ENCODE data around the gene AHNAK2.
A peak's percentile ranks its signal among the peaks of the same experiment; 100 is the strongest.

The AHNAK2 gene

DNA sequence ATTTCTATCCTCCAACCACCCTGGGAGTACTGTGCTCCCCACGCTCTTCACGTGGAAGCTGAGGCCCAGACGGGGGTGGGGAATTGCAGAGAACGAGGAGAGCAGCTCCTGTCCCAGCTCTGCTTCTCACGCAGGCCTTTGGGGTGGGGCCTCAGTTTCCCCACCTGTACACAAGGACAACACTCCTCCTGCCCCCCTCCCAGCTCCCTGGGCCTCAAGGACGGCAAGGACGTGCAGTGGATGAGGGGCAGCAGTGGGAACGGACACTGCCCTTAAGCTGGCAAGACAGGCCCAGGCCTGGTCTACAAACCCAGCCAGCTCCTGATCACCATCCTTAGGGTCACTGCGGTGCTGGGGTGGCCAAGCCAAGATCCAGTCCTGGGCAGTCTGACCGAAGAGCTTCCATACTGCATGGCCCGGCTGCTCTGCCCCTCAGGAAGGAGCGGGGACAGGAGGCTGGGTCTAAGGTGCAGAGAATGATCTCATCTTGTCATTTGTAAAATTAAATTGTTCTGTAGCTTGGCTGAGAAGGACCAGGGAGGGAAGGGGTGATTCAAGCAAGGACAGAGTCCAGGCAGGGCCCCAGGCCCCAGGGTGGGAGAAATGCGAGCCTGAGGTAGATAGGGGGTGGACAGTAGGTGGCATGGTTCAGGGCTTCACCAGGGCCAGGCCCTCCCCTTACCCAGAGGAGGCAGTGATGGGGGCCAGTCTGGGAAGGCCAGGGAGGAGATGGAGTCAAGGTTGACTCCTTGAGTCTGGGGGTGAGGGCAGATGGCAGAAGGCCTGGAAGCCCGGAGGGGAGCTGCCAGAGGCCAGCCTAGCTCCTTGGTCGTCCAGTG is 6.1 kb upstream of the AHNAK2 start:
- no peak for DNase-seq

DNA sequence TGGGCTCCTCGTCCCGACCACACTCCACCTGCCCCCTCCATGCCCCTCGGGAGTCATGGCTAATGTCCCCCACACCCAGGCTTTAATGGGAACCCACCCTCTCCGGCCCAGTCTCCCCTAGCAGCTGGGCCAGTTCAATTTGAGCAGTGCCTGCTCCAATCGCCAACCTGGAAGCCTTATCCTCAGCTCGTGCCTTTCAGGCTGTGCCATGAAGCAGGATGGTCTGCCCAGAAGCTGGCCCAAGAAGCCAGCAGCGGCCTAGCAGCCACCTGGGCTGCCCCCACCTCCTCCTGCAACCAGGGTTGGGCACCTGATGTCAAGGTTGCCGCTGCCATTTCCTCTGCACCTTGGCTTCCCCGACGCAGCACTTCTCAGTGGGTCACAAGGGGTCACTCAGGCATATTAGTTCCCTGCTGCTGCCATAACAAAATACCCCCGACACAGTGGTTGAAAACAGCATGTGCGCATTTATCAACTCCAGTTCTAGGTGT is 5.1 kb upstream of the AHNAK2 start:
- DNase-seq = no peak

DNA sequence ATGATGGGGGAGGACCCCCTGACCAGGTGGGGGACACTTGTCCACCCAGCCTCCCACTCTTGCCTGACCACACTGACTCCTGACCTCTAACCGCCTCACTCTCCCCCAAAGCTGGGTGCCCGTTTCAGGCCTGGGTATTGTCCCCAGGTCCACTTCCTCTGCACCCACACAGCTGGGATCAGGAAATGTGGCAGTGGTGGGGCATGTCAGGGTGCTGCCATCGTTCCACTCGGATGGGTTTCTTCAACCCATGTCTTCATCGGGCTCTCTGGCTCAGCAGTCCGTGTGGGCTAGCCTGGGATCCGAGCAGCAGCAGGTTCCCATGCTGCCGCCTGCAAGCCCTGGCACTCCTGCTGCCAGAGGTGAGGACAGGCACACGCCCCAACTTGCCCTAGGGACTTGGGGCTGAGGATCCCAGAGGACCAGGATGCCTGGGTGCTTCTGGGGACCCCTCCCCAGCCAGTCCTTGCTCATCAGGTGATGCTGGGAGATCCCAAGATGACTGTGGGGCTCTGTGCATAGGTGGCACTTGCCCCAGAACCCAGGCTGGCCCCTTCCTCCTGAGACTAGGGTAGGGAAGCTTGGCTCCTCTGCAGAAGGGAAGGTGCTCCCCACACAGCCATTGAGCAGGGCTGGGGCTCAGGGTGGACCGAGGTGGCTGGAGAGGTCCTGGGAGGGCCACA is 4.5 kb upstream of the AHNAK2 start:
- no peak for DNase-seq

DNA sequence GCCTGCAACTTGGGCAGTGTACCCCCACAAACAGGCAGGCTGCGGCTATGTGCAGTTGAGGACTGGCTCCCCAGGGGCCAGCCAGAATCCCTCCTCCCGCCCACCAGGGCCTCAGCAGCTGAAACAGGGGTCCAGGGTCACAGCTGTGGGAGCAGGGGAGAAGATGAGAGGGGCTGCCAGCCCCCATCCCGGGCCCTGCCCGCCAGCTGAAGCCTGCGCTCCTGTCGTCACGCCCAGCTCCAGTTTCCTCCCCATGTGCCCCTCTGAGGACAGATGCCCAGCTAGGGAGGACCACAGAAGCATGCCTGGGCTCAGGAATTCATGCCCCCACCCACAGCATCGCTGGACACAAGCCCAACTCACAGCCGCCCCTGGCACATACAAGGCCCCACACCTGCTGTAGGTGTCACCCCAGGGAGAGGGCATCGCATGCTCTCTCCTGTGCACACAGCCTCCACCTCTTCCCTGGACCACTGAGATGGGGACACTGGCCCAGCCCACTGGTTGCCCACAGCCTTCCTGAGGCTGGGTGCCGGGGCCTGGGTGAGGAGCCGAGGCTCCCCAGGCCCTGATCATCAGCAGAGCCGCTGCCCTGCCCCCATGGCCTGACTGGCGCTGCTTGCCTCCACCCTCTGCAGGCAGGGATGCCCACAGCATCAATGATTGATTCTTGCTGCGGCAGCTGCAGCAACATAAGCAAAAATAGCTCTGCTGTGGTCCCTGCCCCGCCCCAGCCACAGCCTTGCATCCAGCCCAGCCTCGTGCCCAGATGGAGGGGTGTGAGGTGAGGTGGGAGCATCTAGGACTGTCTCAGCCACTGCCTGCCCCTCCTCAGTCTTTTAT is 3.7 kb upstream of the AHNAK2 start:
- DNase-seq = no peak

DNA sequence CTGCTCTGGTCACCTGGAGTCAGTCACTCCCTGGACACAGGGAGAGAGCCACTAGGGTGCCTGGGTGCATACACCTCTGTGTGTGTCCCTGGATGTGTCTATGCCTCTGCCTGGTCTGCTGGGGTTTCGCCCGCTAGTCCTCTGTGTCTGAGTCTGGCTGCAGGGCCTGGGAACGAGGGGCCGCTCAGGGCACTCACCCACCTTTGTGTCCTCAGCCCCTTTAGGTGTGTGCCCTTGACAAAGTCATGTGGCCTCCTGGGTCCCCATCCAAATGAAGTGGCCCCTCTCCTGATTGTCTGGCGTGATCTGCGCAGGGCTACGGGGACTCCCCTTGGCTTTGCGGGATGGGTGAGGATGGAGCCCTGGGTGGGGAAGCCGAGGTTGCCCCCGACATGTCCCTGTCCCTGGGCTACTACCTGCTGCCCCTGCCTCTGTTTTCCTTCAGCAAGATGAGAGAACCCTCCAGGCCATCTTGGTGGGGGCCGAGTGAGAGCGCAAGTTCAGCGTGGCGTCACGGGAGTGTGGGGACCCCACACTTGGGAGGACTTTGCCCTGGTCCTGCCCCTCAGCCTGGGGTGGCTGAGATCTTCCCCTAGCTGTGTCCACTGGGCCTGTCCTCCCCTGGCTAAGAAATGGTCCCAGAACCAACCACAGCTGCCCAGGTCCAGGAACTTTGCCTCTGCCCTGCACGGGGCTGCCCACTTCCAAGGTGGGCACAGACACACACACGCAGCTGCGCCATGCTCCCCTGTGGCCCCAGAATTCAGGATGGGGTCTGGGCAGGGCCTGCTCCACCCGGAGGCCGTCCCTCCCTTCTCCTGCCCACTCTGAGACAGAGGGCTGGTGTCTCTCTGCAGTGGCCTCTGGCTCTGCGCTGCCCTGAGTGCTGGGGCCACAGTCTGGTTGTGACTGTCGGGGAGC is 2.7 kb upstream of the AHNAK2 start:
- DNase-seq = no peak

DNA sequence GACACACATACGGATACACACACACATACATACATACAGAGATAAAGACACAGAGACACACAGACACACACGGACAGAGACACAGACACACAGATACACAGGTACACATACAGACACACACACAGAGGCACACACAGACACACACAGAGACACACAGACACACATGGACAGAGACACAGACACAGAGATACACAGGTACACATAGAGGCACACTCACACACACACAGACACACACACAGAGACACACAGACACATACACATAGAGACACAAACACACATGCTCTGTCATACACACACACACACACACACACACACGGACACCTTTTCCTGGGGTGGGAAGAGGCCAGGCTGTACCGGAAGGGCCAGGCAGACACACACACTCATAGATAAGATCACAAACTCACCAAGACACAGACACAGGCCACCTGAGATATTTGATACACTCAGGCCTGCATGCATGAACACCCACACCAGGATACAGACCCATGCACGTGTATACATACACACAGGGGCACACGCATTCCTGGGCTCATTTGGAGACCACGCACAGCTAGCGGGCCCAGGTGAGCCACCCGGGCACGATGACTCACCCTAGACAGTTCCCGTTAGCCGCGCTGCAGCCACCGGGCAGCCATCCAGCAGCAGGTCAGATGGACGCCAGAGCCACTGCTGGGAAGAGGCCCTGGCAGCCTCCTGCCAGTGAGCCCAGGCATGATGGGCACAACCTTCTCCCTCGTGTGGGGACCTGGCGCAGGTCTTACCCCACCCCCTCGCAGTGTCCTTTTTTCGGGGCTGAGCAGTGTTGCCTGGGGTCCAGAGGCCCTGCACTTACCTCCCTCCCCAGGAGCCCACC is 1.8 kb upstream of the AHNAK2 start:
- DNase-seq = no peak

DNA sequence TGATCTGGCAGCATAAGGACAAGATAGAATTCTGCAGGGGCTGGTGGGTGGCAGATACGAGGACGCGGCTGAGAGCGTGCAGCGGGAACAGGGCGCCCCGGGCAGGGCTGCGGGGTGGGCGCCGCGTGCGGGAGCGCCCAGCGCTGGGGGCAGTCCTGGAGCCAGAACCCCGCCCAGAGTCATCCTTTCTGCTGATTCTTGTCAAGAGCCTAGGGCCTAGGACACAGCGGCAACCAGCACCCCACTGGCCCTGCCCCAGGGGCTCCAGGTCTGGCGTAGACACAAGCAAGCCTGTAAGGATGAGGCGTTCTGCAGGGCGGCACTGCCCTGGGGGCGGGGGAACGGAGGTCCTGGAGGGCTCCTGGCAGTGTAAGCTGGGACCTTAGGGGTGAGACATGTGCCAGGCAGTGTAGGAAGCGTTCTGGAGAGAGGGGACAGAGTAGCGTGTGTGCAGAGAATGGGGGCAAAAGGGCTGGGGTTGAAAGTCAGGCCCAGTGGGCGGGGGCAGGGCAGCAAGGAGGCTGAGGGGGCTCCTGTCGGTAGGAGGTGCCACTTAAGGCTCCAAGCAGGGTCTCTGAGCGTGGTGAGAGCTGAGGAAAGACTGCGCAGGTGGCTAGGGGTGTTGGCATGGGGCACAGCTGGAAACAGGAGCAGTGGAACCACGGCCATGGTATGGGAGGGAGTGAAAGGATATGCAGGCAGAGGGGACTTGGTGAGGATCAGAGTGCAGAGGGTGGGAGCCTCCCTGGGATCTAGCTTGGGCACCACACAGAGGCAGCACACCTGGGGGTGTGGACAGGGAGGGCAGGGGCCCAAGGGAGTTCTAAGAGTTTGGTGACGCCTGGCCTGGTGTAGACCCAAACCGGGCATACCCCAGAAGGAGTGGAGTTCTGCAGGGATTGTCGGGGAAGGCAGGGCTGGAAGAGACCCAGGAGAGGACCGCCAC is 845 bp upstream of the AHNAK2 start:
- DNase-seq = no peak

DNA sequence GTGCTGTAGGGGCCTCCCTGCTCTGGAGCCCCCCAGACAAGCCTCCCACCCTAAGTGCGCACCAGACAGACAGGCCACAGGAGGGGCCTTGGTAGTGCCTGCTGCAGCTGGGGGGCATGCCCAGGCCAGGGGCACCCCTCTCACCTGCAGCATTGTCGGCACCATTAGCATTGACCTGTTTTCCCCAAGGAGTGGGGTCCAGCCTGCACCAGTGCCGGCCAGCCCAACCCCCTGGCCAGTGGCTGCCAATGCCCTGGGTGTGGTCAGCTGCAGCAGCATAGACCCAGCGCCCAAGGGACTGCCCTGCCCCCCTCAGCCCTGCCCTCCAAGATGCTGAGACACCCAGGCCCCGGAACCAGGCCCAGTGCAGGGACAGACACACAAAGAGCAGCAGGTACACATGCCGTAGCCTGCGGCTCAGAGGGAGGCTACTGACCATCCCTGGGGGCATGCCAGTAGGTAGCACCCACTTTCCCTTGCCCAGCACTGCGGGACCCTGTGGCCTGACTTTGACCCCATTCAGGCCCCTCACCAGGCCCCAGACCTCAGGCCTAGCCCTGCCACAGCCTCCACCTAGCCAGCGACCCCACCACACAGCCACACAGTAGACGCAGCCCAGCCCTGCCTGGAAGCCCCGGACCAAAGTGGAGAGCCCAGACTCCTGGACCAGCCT is 1.0 kb downstream of the AHNAK2 start:
- DNase-seq = no peak

DNA sequence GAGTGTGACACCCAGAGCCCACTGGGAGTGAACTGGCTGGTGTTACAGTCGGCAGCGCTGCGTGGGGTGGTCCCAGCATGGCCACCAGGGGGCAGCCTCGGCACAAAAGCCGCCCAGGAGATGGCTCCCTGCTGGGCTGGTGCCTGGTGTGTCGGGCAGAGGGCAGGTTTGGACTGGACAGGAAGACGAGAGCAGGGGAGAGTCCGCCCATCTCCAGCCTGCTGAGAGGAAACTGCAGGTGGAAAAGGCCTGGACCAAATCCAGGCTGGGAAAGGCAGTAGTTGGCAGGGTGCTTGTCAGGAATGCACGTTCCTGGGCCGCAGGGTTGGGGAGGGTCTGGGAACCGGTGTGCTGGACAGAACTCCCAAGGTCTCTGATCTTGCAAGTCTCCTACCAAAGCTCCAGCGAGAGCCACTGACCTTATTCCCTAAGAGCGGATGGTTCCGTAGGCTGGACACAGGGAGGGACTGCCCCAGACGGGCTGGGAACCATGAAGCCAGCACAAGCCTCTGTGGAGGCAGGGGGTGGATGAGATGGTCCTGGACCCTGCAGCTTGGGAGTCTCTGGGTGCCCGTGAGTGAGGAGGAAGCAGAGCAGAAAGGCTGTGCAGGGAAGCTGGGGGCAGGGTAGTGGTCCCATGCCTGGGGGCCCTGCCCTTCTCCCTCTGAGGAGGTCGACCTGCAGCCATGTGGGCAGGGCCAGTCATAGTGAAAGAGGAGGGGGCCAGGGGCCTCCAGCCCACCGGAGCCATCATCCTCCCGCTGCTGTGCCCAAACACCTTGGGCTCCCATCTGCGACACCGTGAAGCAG is 1.8 kb downstream of the AHNAK2 start:
- peak; percentile 91 to 92 for DNase-seq

DNA sequence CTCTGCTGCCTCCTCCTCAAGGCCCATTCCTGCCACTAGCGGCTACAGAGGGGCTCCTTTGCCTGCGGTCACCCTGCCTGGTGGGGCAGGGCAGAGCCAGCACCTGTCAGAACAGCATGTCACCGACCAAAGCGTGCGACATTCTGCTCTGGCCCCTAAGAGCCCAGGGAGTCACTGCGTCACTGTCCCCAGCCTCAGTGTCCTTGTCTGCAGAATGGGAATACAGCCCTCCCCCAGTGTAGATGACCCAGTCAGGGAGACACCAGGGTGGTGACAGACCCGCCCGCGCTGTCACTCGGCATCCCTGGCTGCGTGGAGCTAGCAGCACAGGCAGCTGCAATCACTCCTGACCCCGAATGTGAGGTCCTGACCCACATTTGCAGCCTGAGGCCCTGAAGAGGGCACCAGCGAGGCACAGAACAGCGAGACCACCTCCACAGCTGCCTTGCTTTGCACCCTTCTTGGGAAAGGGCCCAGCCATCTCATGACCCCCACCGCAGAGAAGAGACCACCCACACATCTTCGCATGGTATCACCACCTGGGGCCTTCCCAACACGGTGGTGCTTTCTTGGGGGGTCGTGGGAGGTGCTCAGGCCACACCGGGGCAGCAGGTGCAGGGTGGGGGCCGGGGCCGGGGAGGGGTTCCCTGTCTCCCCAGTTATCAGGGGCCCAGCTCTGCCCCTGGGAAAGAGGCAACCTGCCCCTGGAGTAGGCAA is 2.5 kb downstream of the AHNAK2 start:
- peak in 1 of 2 experiments; percentile 31 for DNase-seq

DNA sequence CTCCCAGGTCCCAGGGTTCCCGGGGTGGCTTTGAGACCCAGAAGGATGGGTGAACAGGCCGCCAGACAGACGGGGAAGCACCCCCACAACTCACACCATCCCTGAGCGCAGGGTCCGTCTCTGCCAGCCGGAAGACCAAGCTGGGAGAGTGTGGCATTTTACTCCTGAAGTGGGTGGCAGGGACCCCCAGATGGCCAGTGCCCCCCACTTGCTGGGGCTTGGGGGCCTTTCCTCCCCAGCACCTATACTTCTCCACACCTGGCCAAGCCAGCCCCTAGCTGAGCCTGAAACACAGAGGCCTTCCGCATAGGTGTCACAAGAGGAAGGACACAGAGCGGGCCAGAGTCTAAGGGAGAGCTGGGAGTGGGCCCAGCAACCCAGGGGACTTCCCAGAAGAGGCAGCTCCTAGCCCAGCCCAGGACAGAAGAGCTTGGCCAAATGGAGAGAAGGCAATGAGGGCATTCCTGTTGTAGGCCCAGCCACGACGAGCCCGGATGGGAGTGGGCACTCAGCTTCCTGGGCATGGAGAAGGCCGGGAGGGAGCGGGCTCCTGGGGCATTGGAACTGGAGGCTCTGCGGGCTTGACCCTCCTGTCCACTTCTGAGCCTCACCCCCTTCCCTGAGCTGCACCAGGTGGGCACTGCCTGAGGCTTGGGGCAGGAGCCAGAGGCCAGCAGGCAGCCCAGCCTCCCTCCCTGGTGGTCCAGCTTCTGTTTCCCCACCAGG is 3.3 kb downstream of the AHNAK2 start:
- no peak for DNase-seq

DNA sequence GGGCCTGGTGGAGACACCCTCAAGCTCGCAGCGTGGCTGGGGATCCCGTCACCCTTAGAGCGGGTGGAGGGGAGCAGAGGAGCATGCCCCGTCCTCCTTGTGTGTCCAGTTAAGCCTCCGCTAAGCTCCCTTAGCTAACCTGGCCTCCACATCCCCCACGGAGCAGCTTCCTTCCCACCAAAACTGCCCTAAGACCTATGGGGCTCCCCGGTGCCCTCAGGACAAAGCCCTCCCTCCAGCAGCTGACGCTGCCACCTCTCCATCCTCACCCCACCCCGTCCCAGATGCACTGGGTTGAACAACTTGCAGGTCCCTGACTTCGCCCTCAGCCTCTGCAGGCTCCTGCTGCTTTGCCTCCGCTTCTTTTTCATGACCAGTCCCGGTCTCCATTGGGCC is 4.0 kb downstream of the AHNAK2 start:
- no peak for DNase-seq

DNA sequence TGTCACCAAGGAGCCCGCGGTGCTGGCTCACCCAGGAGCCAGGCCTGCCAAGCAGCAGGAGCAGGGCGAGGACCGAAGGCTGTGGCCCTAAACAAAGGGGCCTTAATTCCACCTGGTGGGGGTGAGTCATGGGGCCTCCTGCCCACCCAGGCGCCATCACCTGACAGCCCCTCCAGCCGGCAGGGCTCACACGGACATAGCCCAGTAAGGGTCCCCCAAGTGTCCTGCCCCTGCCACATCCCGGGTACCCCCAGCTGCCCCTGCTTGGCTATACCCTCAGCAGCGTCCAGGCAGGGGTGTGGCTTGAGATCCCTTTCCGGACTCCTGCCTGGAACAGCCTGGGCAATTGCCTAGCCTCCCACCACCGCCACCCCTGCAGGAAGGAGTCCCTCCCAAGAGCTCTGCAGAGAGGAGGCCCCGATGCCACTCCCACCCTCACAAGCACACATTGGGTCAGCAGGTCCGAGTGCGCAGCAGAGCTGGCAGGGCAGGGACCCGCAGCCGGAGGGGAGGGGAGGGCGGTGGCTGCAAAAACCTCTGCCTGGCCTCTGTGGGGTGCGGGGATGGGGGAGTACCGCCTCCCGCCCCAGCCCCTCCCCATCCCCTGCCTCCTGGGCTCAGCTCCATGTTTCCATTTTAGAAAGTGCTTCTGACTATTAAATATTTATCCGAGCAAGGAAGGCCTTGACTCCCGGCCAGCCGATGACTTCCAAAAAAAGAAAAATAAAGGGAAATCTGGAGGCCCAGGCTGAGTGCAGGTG is 4.6 kb downstream of the AHNAK2 start:
- DNase-seq = no peak

DNA sequence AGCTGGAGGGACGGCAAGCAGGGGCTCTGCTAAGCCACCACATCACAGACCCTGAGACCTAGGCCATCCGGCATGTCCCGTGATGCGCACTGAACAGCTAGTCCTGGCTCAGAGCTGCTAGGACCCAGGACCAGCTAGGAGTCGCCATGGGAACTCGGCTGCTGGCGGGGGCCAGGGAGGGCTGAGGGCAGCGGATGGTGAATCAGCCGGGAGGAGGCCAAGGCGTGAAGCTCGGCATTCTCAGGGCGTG is 5.1 kb downstream of the AHNAK2 start:
- no peak for DNase-seq

DNA sequence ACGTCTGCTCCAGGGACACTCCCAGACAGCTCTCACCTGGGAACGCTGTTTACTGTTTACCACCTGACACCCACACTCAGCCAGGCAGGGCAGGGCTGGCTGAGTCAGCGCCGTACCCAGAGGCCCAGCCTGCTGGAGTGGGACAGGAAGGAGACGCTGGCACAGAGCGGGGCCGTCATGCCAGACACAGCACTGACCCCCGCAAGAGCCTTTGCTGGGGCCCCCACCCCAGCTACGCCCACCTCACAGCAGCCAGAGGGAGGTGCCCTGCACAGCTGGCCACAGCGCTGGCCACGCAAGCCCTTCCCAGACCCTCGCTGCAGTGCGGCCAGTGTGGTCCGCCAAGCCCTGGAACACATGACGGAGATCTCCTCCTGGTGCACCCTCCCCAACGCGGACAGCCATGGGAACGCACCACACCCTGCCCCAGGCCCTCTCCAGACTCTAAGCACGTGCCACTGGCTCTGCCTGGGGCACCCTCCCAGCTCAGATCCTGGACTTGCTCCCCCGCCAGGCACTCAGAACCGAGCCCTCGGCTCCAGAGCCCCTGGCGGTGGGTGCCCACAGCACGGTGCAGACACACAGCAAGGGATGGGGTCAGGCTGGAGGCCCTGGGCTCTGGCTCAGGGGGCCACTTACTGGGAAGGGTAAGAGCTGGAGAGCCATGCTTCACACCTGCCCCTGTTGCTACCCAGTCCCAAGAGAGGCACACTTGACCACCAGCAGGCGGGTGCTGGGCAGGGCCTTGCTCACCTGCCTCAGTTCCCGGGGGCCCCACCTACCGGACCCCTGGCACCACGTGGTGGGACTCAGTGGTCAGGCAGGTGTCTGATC is 5.7 kb downstream of the AHNAK2 start:
- no peak for DNase-seq

Data from activated CD4-positive, alpha-beta T cell treated with anti-CD3 and anti-CD28 coated beads, Interleukin-2, amount 50 U/mL, for 48 hours (primary cell).